NCI-H128 (cell line): ENCODE results near the gene CYB5R3.

Experiments used
- DNase-seq: peaks from one replicate; lab custom pipeline; 2025; ENCODE audit not compliant: unreplicated experiment; lab: John Stamatoyannopoulos, UW

The CYB5R3 gene

DNA sequence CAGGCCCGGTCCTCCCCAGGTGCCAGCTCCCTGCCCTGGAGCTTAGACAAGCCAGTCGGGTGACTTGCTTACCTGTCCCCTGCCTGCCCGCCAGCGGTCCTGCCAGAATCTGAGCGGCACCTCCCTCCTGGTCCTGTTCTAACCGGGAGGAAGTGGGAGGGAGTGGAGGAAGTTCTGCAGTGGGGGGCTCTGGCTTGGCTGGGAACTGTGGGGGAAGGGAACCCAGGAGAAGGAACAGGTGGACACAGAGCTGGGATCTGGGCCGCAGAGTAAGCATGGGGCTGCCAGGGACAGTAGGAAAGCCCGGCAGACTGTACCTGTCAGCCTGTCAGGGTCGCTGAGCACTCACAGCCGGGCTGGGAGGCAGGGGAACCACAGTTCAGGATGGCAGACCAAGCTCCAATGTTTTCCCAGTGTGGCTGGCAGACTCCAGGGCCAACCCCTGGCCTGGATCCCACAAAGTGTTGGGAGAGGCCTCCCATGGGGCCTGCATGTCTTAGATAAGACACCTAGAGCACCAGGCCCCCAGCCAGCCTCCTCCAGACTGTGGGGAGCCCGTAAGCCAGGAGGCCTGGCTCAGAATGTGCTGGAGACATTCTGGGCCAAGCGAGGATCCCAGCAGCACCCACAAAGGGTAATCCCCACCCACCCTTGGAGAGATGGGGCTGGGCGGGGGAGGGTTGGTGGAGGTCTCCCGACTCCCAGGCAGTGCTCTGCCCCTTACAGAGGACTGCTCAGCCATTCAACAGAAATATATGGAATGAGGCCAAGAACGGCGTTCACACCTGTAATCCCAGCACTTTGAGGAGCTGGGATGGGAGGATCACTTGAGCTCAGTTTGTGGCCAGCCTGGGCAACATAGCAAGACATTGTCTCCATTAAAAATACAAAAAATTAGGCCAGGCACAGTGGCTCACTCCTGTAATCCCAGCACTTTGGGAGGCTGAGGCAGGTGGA is 2.3 kb downstream of the CYB5R3 start:
- DNase-seq: no peak

- no peak for DNase-seq
Observed at GRCh38 chr22:42645938-42646568, 3.1 kb downstream of the CYB5R3 start.

DNA sequence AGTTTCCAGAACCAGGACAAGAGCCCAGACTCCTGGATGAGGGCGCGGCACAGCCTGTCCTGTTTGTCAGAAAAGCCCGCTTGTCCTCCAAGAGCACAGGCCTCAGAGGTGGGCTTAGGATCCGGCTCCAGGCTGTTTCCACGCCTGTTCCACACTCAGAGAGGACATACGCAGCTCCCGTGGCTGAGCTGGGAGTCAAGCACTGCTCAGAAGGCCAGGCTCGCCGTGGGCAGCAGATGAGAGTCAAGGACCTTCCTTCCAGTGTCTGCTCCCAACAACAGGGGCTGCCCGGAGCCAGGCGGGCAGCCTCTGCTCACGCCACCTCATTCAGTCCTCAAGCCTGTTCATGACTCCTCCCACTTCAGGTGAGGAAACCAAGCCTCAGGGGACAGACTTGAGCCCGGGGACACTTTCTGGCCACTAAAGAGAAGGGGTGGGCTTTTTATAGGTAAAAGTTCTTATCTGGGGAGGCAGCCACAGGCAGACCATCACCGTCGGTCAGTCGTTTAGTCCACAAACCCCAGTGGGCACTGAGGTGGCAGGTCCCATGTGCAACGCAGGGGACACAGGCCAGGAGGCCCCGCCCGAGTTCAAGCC is 3.8 kb downstream of the CYB5R3 start:
- DNase-seq: no peak

DNA sequence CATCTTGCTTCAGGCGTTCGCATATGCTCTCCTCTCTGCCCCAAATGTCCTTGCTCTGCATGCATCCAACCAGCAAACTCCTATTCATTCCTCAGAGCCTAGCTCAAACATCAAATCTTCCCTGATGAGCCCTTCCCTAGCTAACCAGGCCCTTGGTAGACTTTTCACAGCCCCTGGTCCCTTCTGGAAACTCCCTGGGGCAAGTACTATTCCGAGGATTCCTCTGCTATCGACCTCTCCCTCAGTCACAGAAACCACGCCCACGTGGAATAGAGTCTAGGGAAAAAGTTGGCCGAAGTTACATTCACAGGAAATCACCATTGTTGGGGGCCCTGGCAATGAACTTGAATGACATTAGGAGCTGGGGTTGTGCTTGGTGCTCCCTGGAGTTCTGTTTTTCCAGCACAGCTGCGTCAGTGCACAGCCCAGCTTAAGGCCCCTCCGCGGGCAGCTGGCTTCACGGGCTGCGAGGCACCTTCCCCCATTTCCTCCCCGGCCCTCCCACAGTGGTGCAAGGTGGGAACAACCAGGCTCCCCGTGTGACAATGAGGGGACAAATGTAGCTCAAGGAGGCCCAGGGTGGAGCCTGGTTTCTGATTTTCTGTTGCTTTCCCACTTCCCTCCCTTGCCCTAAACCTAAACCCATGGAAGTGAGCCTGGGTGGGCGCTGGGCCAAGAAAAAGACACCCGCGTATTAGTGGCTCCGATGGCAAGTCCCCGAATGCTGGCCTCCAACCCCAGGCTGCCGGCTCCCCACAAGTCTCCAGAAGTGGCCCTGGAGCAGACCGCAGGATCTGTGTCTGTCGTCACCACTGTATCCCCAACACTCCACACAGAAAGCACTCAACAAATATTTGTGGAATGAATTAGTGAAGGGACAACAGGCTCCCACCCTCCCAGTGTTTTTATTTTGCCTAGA is 4.5 kb downstream of the CYB5R3 start:
- no peak for DNase-seq

DNA sequence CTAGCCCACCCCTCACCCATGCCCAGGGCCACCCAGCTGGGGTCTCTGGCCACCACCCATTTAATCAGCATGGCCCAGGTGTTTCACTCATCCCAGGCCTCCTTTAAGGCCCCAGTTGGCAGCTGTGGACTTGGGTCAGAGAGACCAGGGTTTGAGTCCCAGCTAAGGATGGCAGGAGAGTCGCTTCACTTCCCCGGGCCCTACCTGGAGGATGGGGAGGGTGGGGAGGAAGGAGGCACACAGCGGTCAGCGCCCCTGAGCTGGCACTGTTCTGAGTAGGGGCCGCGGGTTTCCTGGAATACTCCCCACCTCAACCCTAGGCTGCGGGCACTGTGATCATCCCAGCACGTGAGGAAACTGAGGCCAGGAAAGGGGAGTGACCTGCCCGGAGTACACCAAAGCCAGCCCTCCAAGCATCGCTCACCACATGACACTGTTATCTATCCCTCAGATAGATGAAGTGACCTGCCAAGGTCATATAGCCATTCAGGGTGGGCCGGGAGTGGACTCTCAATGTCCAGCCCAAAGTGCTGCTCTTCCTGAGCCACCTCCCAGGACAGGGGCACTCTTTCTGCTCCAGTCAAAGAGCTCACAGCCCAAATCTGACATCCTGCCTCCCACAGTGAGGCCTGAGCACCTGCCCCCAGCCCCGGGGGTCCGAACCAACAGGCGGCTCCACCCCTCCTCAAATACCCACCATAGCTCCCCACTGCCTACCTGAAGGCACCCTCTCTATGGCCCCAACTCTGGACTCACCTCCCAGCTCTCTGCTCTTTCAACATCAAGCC is 5.4 kb downstream of the CYB5R3 start:
- no peak for DNase-seq

DNA sequence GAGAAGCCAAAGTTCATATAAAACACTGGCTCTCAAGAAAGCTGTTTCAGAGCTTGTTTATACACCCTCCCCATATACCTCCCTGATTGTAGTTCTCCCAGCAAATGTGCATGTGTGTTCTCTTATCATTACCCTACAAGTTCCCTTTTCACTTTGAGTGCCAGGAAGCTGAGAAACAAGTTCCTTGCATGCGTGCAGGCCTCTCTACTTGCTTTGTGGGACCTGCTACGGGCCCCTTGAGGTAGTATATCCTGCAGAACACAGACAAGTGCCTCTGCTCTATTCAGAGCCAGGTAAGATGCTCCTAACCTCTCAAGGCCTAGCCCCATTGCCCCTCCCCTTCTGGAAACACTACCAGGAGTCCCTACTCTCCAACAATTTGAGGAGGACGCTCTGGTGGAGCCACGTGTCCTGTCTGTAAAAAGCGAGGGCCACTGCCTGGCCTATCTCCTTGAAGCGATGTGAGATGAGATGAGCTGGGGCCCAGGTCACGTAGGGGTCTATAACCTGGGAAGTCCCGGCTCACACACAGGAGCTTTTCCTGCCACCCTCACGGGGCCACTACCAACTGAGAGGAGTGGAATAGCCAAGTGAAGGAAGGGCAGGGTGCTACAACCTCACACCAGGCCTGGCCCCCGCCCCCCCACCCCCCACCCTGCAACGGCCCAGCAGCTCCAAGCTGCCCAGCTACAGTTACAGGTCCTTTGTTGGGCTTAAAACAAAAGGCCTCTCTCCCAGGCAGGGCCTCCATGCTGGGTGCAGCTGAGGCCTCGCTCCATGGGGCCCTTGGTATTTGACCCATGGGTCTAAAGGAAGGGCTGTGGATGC is 6.2 kb downstream of the CYB5R3 start:
- no peak for DNase-seq

- DNase-seq: no peak
Observed at GRCh38 chr22:42641801-42642413, 7.3 kb downstream of the CYB5R3 start.

- no peak for DNase-seq
Observed at GRCh38 chr22:42639541-42640241, 9.5 kb downstream of the CYB5R3 start.

DNA sequence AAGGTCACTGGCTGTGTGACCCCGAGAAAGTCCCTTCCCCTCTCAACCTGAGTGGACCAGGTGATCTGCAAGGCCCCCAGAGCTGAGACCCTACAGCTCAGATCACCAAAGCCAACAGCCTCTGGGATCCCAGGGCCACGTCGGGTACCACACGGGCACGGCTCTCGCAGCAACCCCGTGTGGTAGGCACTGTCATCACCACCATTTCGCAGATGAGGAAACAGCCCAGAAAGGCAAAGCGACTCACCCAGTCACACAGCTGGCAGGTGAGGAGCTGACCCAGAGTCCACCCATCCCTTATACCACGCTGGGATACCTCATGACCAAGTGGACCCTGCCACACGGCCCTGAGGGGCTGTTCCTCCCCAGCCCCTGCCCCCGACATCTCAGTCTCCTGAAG is 11.6 kb downstream of the CYB5R3 start:
- DNase-seq: no peak

- no peak for DNase-seq
Observed at GRCh38 chr22:42636506-42636905, 12.7 kb downstream of the CYB5R3 start.

- no peak for DNase-seq
Observed at GRCh38 chr22:42635531-42635930, 13.7 kb downstream of the CYB5R3 start.

- DNase-seq: no peak
Observed at GRCh38 chr22:42633013-42633412, 16.2 kb downstream of the CYB5R3 start.

GRCh38 chr22:42632096-42632495 is 17.1 kb downstream of the CYB5R3 start:
- no peak for DNase-seq

DNA sequence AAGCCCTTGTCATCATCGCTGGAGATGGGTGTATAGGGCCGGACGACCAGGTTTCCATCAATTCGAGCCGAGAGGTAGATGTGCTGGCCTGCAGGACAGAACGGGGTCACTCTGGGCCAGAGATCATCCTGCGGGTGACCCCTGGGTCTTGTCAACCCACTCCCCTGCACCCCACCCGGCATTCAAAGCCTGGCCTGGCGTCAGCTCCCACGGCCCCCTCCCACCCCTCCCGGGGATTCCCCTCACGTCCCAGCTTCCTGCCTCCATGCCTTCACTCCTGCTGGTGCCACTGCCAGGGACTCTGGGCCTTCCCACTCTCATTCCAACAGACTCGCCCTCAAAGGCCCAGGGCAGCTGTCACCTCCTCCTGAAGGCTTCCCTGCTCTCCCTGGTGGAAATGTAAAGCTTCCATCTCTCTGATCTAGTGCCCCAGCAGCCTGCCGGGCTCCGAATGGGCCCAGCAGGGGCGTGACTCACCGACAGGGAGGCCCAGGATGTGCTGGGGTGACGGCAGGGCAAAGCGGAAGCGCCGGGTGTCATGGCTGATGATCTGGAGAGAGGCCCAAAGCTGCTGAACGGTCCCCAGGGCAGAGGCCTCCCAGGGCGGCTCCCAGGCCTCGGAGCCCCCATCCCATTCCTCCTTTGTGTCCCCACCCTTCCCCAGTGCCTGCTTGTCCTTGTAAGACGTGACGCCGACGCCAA is 18.1 kb downstream of the CYB5R3 start:
- no peak for DNase-seq

DNA sequence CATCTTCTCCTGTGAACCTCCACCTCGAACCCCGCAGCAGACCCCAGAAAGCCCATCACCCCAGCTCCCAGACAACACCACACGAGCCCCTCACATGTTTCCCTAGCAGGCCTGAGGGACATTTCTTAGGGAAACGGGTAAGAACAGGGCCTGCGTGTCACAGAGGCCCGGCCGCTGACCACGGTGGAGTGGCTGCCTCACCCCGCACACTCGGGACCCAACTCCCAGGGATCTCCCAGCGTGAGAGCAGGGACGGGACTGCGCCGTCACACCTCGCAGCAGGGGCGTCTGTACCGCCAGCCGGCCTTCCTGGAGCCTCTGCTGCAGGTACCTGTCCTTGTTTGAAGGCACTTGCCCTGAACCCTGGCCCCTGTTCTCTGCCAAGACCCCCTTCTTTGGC is 19.0 kb downstream of the CYB5R3 start:
- no peak for DNase-seq

GRCh38 chr22:42627981-42628380 is 21.2 kb downstream of the CYB5R3 start:
- no peak for DNase-seq

GRCh38 chr22:42626951-42627625 is 22.1 kb downstream of the CYB5R3 start:
- no peak for DNase-seq
